AG09309 (cell line): ENCODE results near the gene AZI2.

Experiments
- DNase-seq: peaks from one replicate; pipeline ENCODE4 v3.0.0-alpha.2; 2010; ENCODE audit warnings: low read depth
- H3K4me3 ChIP-seq: 2 replicates; pipeline ENCODE4 v1.5.1; 2011; ENCODE audit warnings: mild to moderate bottlenecking, low read depth, low read length, moderate library complexity; ENCODE audit not compliant: control insufficient read depth
- CTCF ChIP-seq: IDR thresholded peaks from 2 replicates; pipeline ENCODE4 v1.5.1; 2011; ENCODE audit warnings: mild to moderate bottlenecking, low read depth, low read length, inconsistent platforms; ENCODE audit not compliant: insufficient read depth, control insufficient read depth; ENCODE audit errors: missing control alignments

Gene AZI2

GRCh38 chr3:28328188-28329151, 20.2 kb downstream of the AZI2 start:
- TF ChIP-seq CTCF = peak; percentile 37
- no peak for DNase-seq
- no peak overlapping the region for H3K4me3 ChIP-seq

GRCh38 chr3:28326458-28326926, 22.1 kb downstream of the AZI2 start:
- no peak for DNase-seq
- no peak overlapping the region for H3K4me3 ChIP-seq
- TF ChIP-seq CTCF = no peak

- no peak overlapping the region for H3K4me3 ChIP-seq
- no peak for TF ChIP-seq CTCF
- DNase-seq = no peak
Measured at GRCh38 chr3:28322464-28322863, 26.2 kb downstream of the AZI2 start.

GRCh38 chr3:28320981-28321380, 27.6 kb downstream of the AZI2 start:
- no peak for DNase-seq
- TF ChIP-seq CTCF = no peak
- no peak overlapping the region for H3K4me3 ChIP-seq

- no peak for DNase-seq
- no peak overlapping the region for H3K4me3 ChIP-seq
- TF ChIP-seq CTCF = peak; percentile 52
Measured at GRCh38 chr3:28317438-28318022, 31.1 kb downstream of the AZI2 start.

- no peak for TF ChIP-seq CTCF
- no peak overlapping the region for H3K4me3 ChIP-seq
- no peak for DNase-seq
Measured at GRCh38 chr3:28316226-28316625, 32.4 kb downstream of the AZI2 start.
